Retinal pigment epithelial cell (primary cell): ENCODE data around the gene ARHGEF6.

ENCODE experiments used
- DNase-seq: peaks from one replicate; pipeline ENCODE4 v3.0.0-alpha.2; 2010; ENCODE audit warnings: low read depth
- H3K4me3 ChIP-seq: 2 replicates; pipeline ENCODE4 v1.5.1; 2011; ENCODE audit warnings: mild to moderate bottlenecking, low read length, control low read depth, moderate library complexity
- CTCF ChIP-seq: conservative IDR thresholded peaks from 2 replicates; pipeline ENCODE4 v1.5.1; 2011; ENCODE audit warnings: low read depth, low read length, control low read depth, inconsistent platforms

ARHGEF6 gene

GRCh38 chrX:136674270-136674985 lies 106.3 kb downstream of the ARHGEF6 start:
- H3K4me3 ChIP-seq: no peak overlapping the region
- TF ChIP-seq CTCF: no peak

GRCh38 chrX:136671006-136671610 lies 109.6 kb downstream of the ARHGEF6 start:
- H3K4me3 ChIP-seq: no peak overlapping the region
- no peak for DNase-seq
- no peak for TF ChIP-seq CTCF

More at GRCh38 chrX:136674270-136674985, 106.3 kb downstream of the ARHGEF6 start:
- no peak for DNase-seq

- H3K4me3 ChIP-seq: no peak overlapping the region
- no peak for TF ChIP-seq CTCF
- no peak for DNase-seq
Observed at GRCh38 chrX:136667446-136668168, 113.1 kb downstream of the ARHGEF6 start.

GRCh38 chrX:136666088-136666487 lies 114.6 kb downstream of the ARHGEF6 start:
- TF ChIP-seq CTCF: no peak
- DNase-seq: no peak

GRCh38 chrX:136665258-136665900 lies 115.4 kb downstream of the ARHGEF6 start:
- H3K4me3 ChIP-seq: no peak overlapping the region
- TF ChIP-seq CTCF: no peak
- DNase-seq: no peak

More at GRCh38 chrX:136666088-136666487, 114.6 kb downstream of the ARHGEF6 start:
- no peak overlapping the region for H3K4me3 ChIP-seq

- no peak for DNase-seq
- TF ChIP-seq CTCF: no peak
- no peak overlapping the region for H3K4me3 ChIP-seq
Observed at GRCh38 chrX:136662976-136663375, 117.8 kb downstream of the ARHGEF6 start.
